ACC112 (cell line): ENCODE results near the gene PDIA5.
"Not testable (repeated sequence)": the region's sequence is repeated elsewhere in the genome, so short reads cannot be mapped to it uniquely, and the experiment has no call there.

Experiments
- H2AFZ ChIP-seq: fragments of 200-600 bp; sonication (generic); one replicate; pipeline ENCODE4 v1.6.0; 2017; ENCODE audit warnings: antibody characterized with exemption, low read length; ENCODE audit not compliant: unreplicated experiment
- H3K27ac ChIP-seq: fragments of 200-600 bp; sonication (generic); 2 replicates; pipeline ENCODE4 v1.5.1; 2014; ENCODE audit warnings: low read depth, mild to moderate bottlenecking, antibody characterized with exemption, low read length, moderate library complexity
- H3K27me3 ChIP-seq: fragments of 200-600 bp; sonication (generic); 2 replicates; pipeline ENCODE4 v1.6.1; 2014; ENCODE audit warnings: mild to moderate bottlenecking, antibody characterized with exemption, low read length, moderate library complexity, mixed read lengths; ENCODE audit not compliant: insufficient read depth
- H3K36me3 ChIP-seq: fragments of 200-600 bp; sonication (generic); 2 replicates; pipeline ENCODE4 v1.6.1; 2016; ENCODE audit warnings: mild to moderate bottlenecking, antibody characterized with exemption, low read length, moderate library complexity, mixed read lengths; ENCODE audit not compliant: insufficient read depth
- H3K4me1 ChIP-seq: fragments of 200-600 bp; sonication (generic); one replicate; pipeline ENCODE4 v1.6.1; 2016; ENCODE audit warnings: low read length, mixed read lengths; ENCODE audit not compliant: insufficient read depth, unreplicated experiment, control insufficient read depth
- H3K4me3 ChIP-seq: fragments of 200-600 bp; sonication (generic); 2 replicates; pipeline ENCODE4 v1.5.1; 2014; ENCODE audit warnings: mild to moderate bottlenecking, low read depth, low read length
- H3K79me2 ChIP-seq: fragments of 200-600 bp; sonication (generic); one replicate; pipeline ENCODE4 v1.6.0; 2016; ENCODE audit warnings: low read length; ENCODE audit not compliant: control insufficient read depth, unreplicated experiment, insufficient read depth

The PDIA5 gene

GRCh38 chr3:123149525-123149924 is 82.7 kb downstream of the PDIA5 start:
- Histone ChIP-seq H2AFZ (no peak overlapping the region), H3K79me2 (no peaks in the 10 kb centered on the region)

GRCh38 chr3:123150449-123151215 is 83.8 kb downstream of the PDIA5 start:
- peaks cover 28% of the 10 kb centered on the region for H3K36me3 ChIP-seq
- H3K27ac ChIP-seq: no peak overlapping the region
- H3K4me1 ChIP-seq: no peaks in the 10 kb centered on the region
- H3K79me2 ChIP-seq: no peaks in the 10 kb centered on the region
- no peak overlapping the region for H2AFZ ChIP-seq
- no peak overlapping the region for H3K4me3 ChIP-seq
- H3K27me3 ChIP-seq: no peaks in the 10 kb centered on the region

More at GRCh38 chr3:123149525-123149924, 82.7 kb downstream of the PDIA5 start:
- Histone ChIP-seq H3K27me3 (no peaks in the 10 kb centered on the region), H3K4me1 (no peaks in the 10 kb centered on the region), H3K36me3 (peaks cover 33% of the 10 kb centered on the region), H3K27ac (no peak overlapping the region), H3K4me3 (no peak overlapping the region)

- peaks cover 24% of the 10 kb centered on the region for H3K36me3 ChIP-seq
- H3K79me2 ChIP-seq: no peaks in the 10 kb centered on the region
- no peak overlapping the region for H3K4me3 ChIP-seq
- no peak overlapping the region for H3K27ac ChIP-seq
- no peaks in the 10 kb centered on the region for H3K27me3 ChIP-seq
- H3K4me1 ChIP-seq: no peaks in the 10 kb centered on the region
- H2AFZ ChIP-seq: no peak overlapping the region
These were observed 84.5 kb downstream of the PDIA5 start for GRCh38 chr3:123151251-123151705.

- not testable (repeated sequence) for H3K4me3 ChIP-seq, H3K27ac ChIP-seq, H3K79me2 ChIP-seq, H3K4me1 ChIP-seq, H3K27me3 ChIP-seq, H2AFZ ChIP-seq
- peaks cover 21% of the 10 kb centered on the region for H3K36me3 ChIP-seq
These were observed 85.1 kb downstream of the PDIA5 start for GRCh38 chr3:123151853-123152420.

- no peaks in the 10 kb centered on the region for H3K4me1 ChIP-seq
- H3K27me3 ChIP-seq: no peaks in the 10 kb centered on the region
- H3K79me2 ChIP-seq: no peaks in the 10 kb centered on the region
- H2AFZ ChIP-seq: no peak overlapping the region
- H3K27ac ChIP-seq: no peak overlapping the region
- peaks cover 16% of the 10 kb centered on the region; the same call in 1 of the 2 replicates for H3K36me3 ChIP-seq
- H3K4me3 ChIP-seq: no peak overlapping the region
These were observed 85.9 kb downstream of the PDIA5 start for GRCh38 chr3:123152687-123153086.

- H3K36me3 ChIP-seq: peaks cover 14% of the 10 kb centered on the region; the same call in 1 of the 2 replicates
- no peak overlapping the region for H3K4me3 ChIP-seq
- no peaks in the 10 kb centered on the region for H3K4me1 ChIP-seq
- H3K27ac ChIP-seq: no peak overlapping the region
- H2AFZ ChIP-seq: no peak overlapping the region
- H3K27me3 ChIP-seq: no peaks in the 10 kb centered on the region
- H3K79me2 ChIP-seq: no peaks in the 10 kb centered on the region
These were observed 86.5 kb downstream of the PDIA5 start for GRCh38 chr3:123153125-123154019.

GRCh38 chr3:123154020-123154985 is 87.5 kb downstream of the PDIA5 start:
- Histone ChIP-seq H3K27ac (no peak overlapping the region), H3K27me3 (no peaks in the 10 kb centered on the region), H3K4me1 (no peaks in the 10 kb centered on the region), H2AFZ (no peak overlapping the region), H3K4me3 (no peak overlapping the region), H3K36me3 (peaks cover 14% of the 10 kb centered on the region; the same call in 1 of the 2 replicates), H3K79me2 (no peaks in the 10 kb centered on the region)

GRCh38 chr3:123155471-123156011 is 88.7 kb downstream of the PDIA5 start:
- no peaks in the 10 kb centered on the region for H3K4me1 ChIP-seq
- peaks cover 17% of the 10 kb centered on the region; the same call in 1 of the 2 replicates for H3K36me3 ChIP-seq
- no peak overlapping the region for H3K4me3 ChIP-seq
- H2AFZ ChIP-seq: no peak overlapping the region
- no peaks in the 10 kb centered on the region for H3K79me2 ChIP-seq
- H3K27ac ChIP-seq: no peak overlapping the region
- no peaks in the 10 kb centered on the region for H3K27me3 ChIP-seq

GRCh38 chr3:123156276-123156995 is 89.6 kb downstream of the PDIA5 start:
- H3K36me3 ChIP-seq: peaks cover 26% of the 10 kb centered on the region; the same call in 1 of the 2 replicates
- no peaks in the 10 kb centered on the region for H3K27me3 ChIP-seq
- no peaks in the 10 kb centered on the region for H3K4me1 ChIP-seq
- H3K27ac ChIP-seq: no peak overlapping the region
- H3K79me2 ChIP-seq: no peaks in the 10 kb centered on the region
- H2AFZ ChIP-seq: no peak overlapping the region
- H3K4me3 ChIP-seq: no peak overlapping the region
